Epithelial cell of proximal tubule (primary cell): ENCODE results near the gene RAE1. TPM values are rescaled to one million over a fixed set of nuclear protein-coding genes. Genes with fewer than 3 reads are reported as not detected.

Source experiments
- total RNA-seq: library from RNA; depleted of rRNA; stranded (reverse); fragments of >200 nt; gene quantifications from 2 replicates; pipeline ENCODE4 v1.2.3, GENCODE V29; 2015

RAE1 gene
- total RNA-seq, 1 donor from 2014 or later: 74.3 TPM

Other genes starting within 250 kb of the RAE1 start
- 3.7 and 5.5 TPM in 2 replicates for gene BMP7, start 84.6 kb upstream of the RAE1 start, total RNA-seq
- gene SPO11, start 21.5 kb upstream of the RAE1 start, total RNA-seq: not detected in 2 replicates
- gene RBM38, start 40.1 kb downstream of the RAE1 start, total RNA-seq: 36.8 and 42.2 TPM in 2 replicates
- 0.07 and 0.12 TPM in 2 replicates for gene CTCFL, start 173.9 kb downstream of the RAE1 start, total RNA-seq
- not detected in 2 replicates for gene PCK1, start 209.9 kb downstream of the RAE1 start, total RNA-seq